Peyer's patch (tissue), 4 donors: Measurements from ENCODE around the gene BANK1. TPM values are rescaled to one million over a fixed set of nuclear protein-coding genes. Genes with fewer than 3 reads are reported as not detected.

Experiments used
- DNase-seq, 3 donors: peaks; one replicate each; pipeline ENCODE4 v3.0.0-alpha.2; 2017 to 2019
- H3K27ac ChIP-seq, 4 donors: fragments of 200-600 bp; sonication (generic); one replicate each; pipeline ENCODE4 v1.5.1; 2016 to 2019
- H3K27me3 ChIP-seq, 2 donors: fragments of 200-600 bp; sonication (generic); one replicate each; pipeline ENCODE4 v1.5.1; 2019
- H3K36me3 ChIP-seq, 3 donors: fragments of 200-600 bp; sonication (generic); one replicate each; pipeline ENCODE4 v1.5.1; 2016 to 2019
- H3K4me1 ChIP-seq, 4 donors: fragments of 200-600 bp; sonication (generic); one replicate each; pipeline ENCODE4 v1.5.1; 2016 to 2019
- H3K4me3 ChIP-seq, 4 donors: fragments of 200-600 bp; sonication (generic); 1 replicate in 3 of 4; 2 replicates in 1 of 4; pipeline ENCODE4 v1.5.1; 2016 to 2019; ENCODE audit warnings: mild to moderate bottlenecking in 1 of 4
- H3K9me3 ChIP-seq, 4 donors: fragments of 200-600 bp; sonication (generic); one replicate each; pipeline ENCODE4 v1.5.1; 2016 to 2019; ENCODE audit warnings: mild to moderate bottlenecking in 1 of 4
- CTCF ChIP-seq, 6 experiments: fragments of 450-650 bp in 4 of 6; fragments of 200-600 bp in 2 of 6; sonication (generic) in 1 of 6; IDR thresholded peaks; one replicate each; pipeline ENCODE4 v1.5.1; 2017 to 2019; ENCODE audit warnings: antibody characterized with exemption in 6 of 6, mild to moderate bottlenecking in 3 of 6, moderate library complexity in 1 of 6
- POLR2A ChIP-seq, 2 donors: fragments of 450-650 bp; IDR thresholded peaks; one replicate each; pipeline ENCODE4 v1.5.1; 2017; ENCODE audit warnings: antibody characterized with exemption in 2 of 2, mild to moderate bottlenecking in 2 of 2, moderate library complexity in 2 of 2
- total RNA-seq, 4 donors: library from RNA; depleted of rRNA; stranded (reverse); fragments of >200 nt; gene quantifications; one replicate each; pipeline ENCODE4 v1.1.0, GENCODE V29; 2016

BANK1 gene
- total RNA-seq, 4 donors from 2014 or later = 0.53 to 351 (median 7.9) TPM

GRCh38 chr4:101983835-101984234, 193.3 kb downstream of the BANK1 start:
- H3K4me3 ChIP-seq = no peak overlapping the region
- H3K4me1 ChIP-seq = no peaks in the 10 kb centered on the region
- no peaks in the 10 kb centered on the region for H3K9me3 ChIP-seq
- no peak for DNase-seq
- H3K27ac ChIP-seq = no peak overlapping the region
- no peaks in the 10 kb centered on the region for H3K27me3 ChIP-seq
- TF ChIP-seq CTCF (IDR thresholded peaks at IDR 0.05) (no peak), POLR2A (IDR thresholded peaks at IDR 0.05) (no peak)
- H3K36me3 ChIP-seq = no peaks in the 10 kb centered on the region

- no peak for DNase-seq
- no peaks in the 10 kb centered on the region for H3K4me1 ChIP-seq
- no peaks in the 10 kb centered on the region for H3K36me3 ChIP-seq
- TF ChIP-seq POLR2A (IDR thresholded peaks at IDR 0.05) (no peak), CTCF (IDR thresholded peaks at IDR 0.05) (no peak)
- H3K4me3 ChIP-seq = no peak overlapping the region
- H3K9me3 ChIP-seq = no peaks in the 10 kb centered on the region
- no peaks in the 10 kb centered on the region for H3K27me3 ChIP-seq
- H3K27ac ChIP-seq = no peak overlapping the region
Observed at GRCh38 chr4:101987623-101988243, 197.2 kb downstream of the BANK1 start.

DNA sequence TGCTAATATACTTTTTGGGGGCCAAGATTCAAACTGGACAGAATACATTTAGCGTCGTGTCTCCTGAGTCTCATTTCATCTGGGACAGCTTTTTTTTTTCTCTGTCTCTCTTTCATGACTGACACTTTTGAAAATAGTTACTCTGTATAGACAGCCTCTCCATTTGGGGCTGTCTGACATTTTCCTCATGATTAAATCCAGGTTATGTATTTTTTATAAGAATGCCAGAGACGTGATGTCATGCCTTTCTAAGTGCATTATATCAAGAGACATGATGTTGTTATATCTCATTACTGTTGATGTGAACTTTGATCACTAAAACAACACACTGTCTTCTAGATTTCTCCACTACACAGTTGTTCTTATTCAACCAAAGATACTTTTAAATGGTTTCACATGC, 199.0 kb downstream of the BANK1 start:
- DNase-seq = no peak
- Histone ChIP-seq H3K4me1 (no peaks in the 10 kb centered on the region), H3K27ac (no peak overlapping the region), H3K4me3 (no peak overlapping the region), H3K9me3 (no peaks in the 10 kb centered on the region), H3K36me3 (no peaks in the 10 kb centered on the region), H3K27me3 (no peaks in the 10 kb centered on the region)
- TF ChIP-seq CTCF (IDR thresholded peaks at IDR 0.05) = no peak

DNA sequence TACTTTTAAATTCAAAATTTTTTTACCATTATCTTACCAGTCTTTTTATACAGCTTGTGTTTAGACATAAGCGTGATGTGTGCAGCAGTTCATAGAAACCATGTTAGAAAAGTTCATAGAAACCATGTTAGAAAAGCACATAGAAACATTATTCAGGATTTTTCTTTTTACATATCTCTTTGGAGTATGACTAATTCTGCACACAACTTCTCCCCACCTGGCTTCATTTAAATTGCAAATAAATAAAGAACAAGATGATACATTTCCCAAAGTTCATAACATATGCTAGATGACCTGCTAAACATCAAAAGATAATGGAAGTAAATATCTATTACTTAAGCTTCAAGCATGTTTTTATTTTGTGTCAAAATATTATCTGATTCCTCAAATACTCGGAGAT, 201.9 kb downstream of the BANK1 start:
- H3K27ac ChIP-seq = no peak overlapping the region
- DNase-seq = no peak
- H3K36me3 ChIP-seq = no peaks in the 10 kb centered on the region
- H3K4me3 ChIP-seq = no peak overlapping the region
- H3K9me3 ChIP-seq = no peaks in the 10 kb centered on the region
- no peaks in the 10 kb centered on the region for H3K27me3 ChIP-seq
- H3K4me1 ChIP-seq = no peaks in the 10 kb centered on the region
- TF ChIP-seq CTCF (IDR thresholded peaks at IDR 0.05) (no peak), POLR2A (IDR thresholded peaks at IDR 0.05) (no peak)

- no peak overlapping the region for H3K4me3 ChIP-seq
- no peaks in the 10 kb centered on the region for H3K27me3 ChIP-seq
- no peaks in the 10 kb centered on the region for H3K36me3 ChIP-seq
- TF ChIP-seq CTCF (IDR thresholded peaks at IDR 0.05) (no peak), POLR2A (IDR thresholded peaks at IDR 0.05) (no peak)
- DNase-seq = no peak
- no peaks in the 10 kb centered on the region for H3K4me1 ChIP-seq
- no peak overlapping the region for H3K27ac ChIP-seq
- H3K9me3 ChIP-seq = no peaks in the 10 kb centered on the region
Observed at GRCh38 chr4:101993002-101993841, 202.7 kb downstream of the BANK1 start.
